Esophagus muscularis mucosa (tissue), 4 donors: Measurements from ENCODE around the gene TSPAN5.

ENCODE experiments used
- EP300 ChIP-seq: sonication (generic); formaldehyde crosslinking; IDR thresholded peaks from one replicate; pipeline ENCODE4 v1.6.1; 2017; ENCODE audit warnings: antibody characterized with exemption
- POLR2A ChIP-seq: fragments of 450-650 bp; IDR thresholded peaks from one replicate; pipeline ENCODE4 v1.6.1; 2017; ENCODE audit warnings: antibody characterized with exemption, moderate library complexity, mild to moderate bottlenecking, low read depth
- POLR2AphosphoS5 ChIP-seq, 2 donors: sonication (generic); formaldehyde crosslinking; IDR thresholded peaks; one replicate each; pipeline ENCODE4 v1.6.1; 2017; ENCODE audit warnings: antibody characterized with exemption in 2 of 2
- TF ChIP-seq, protein P1 (sequence below), 3 experiments: fragments of 200-600 bp in 2 of 3; fragments of 450-650 bp in 1 of 3; sonication (generic) in 2 of 3; IDR thresholded peaks; one replicate each; pipeline ENCODE4 v1.5.1; 2017 to 2019; ENCODE audit warnings: antibody characterized with exemption in 3 of 3, mild to moderate bottlenecking in 2 of 3, moderate library complexity in 1 of 3

DNA sequence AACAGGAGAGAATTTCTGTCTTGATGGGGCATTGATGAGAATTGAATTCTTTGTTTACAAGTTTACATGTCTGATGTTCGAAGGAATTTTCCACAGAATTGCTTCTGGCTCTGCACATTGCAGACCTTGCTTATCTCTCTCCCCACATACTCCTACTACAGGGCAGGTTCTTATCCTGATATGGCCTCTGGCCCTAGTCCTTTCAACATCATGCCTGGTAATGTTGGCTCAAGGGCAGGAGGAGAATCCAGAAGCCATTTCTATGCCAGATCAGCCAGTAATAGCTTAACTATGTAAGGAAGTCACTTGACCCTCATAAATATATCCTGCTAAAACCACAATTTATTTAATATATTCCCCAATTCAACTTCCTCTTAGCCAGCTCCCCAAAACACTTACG is 24.3 kb upstream of the TSPAN5 start:
- TF ChIP-seq POLR2A (no peak), POLR2AphosphoS5 (IDR thresholded peaks at IDR 0.05) (no peak), EP300 (no peak)
- TF ChIP-seq, protein P1, sequence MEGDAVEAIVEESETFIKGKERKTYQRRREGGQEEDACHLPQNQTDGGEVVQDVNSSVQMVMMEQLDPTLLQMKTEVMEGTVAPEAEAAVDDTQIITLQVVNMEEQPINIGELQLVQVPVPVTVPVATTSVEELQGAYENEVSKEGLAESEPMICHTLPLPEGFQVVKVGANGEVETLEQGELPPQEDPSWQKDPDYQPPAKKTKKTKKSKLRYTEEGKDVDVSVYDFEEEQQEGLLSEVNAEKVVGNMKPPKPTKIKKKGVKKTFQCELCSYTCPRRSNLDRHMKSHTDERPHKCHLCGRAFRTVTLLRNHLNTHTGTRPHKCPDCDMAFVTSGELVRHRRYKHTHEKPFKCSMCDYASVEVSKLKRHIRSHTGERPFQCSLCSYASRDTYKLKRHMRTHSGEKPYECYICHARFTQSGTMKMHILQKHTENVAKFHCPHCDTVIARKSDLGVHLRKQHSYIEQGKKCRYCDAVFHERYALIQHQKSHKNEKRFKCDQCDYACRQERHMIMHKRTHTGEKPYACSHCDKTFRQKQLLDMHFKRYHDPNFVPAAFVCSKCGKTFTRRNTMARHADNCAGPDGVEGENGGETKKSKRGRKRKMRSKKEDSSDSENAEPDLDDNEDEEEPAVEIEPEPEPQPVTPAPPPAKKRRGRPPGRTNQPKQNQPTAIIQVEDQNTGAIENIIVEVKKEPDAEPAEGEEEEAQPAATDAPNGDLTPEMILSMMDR (IDR thresholded peaks at IDR 0.05), result no peak
